H9 (cell line): ENCODE measurements around the gene ASH1L. TPM values are rescaled to one million over a fixed set of nuclear protein-coding genes. Genes with fewer than 3 reads are reported as not detected.
A peak's percentile ranks its signal among the peaks of the same experiment; 100 is the strongest.
"Not testable (repeated sequence)": the region's sequence is repeated elsewhere in the genome, so short reads cannot be mapped to it uniquely, and the experiment has no call there.

Experiments
- DNase-seq: peaks from one replicate; pipeline ENCODE4 v3.0.0-alpha.2; 2017
- H2AFZ ChIP-seq: one replicate; pipeline ENCODE4 v1.6.1; 2013; ENCODE audit warnings: mild to moderate bottlenecking, low read length, control low read depth, moderate library complexity
- H2AK5ac ChIP-seq: 2 replicates; pipeline ENCODE4 v1.6.1; 2013; ENCODE audit warnings: low read length, control low read depth, mixed read lengths; ENCODE audit not compliant: insufficient read length
- H2BK120ac ChIP-seq: one replicate; pipeline ENCODE4 v1.6.1; 2013; ENCODE audit warnings: low read depth, mild to moderate bottlenecking, low read length, control low read depth, inconsistent platforms; ENCODE audit not compliant: poor library complexity, severe bottlenecking
- H2BK12ac ChIP-seq: 2 replicates; pipeline ENCODE4 v1.6.1; 2013; ENCODE audit warnings: low read length, control low read depth, mixed read lengths, low read depth; ENCODE audit not compliant: insufficient read length
- H2BK15ac ChIP-seq: 2 replicates; pipeline ENCODE4 v1.6.1; 2013; ENCODE audit warnings: low read depth, low read length, control low read depth
- H2BK20ac ChIP-seq: one replicate; pipeline ENCODE4 v1.6.1; 2013; ENCODE audit warnings: low read depth, mild to moderate bottlenecking, low read length, control low read depth, inconsistent platforms; ENCODE audit not compliant: poor library complexity, severe bottlenecking
- H2BK5ac ChIP-seq: 2 replicates; pipeline ENCODE4 v1.6.1; 2013; ENCODE audit warnings: low read length, control low read depth, mixed read lengths; ENCODE audit not compliant: insufficient read length
- H3K14ac ChIP-seq: 2 replicates; pipeline ENCODE4 v1.6.1; 2013; ENCODE audit warnings: low read length, control low read depth; ENCODE audit not compliant: insufficient read depth
- H3K18ac ChIP-seq: 2 replicates; pipeline ENCODE4 v1.6.1; 2013; ENCODE audit warnings: low read depth, mild to moderate bottlenecking, mixed read lengths, low read length, control low read depth; ENCODE audit not compliant: insufficient read length
- H3K23ac ChIP-seq: 2 replicates; pipeline ENCODE4 v1.6.1; 2013; ENCODE audit warnings: low read length, control low read depth, mixed read lengths, low read depth; ENCODE audit not compliant: insufficient read length
- H3K23me2 ChIP-seq: 2 replicates; pipeline ENCODE4 v1.6.1; 2013; ENCODE audit warnings: low read depth, mild to moderate bottlenecking, mixed read lengths, low read length, control low read depth; ENCODE audit not compliant: insufficient read length, poor library complexity, severe bottlenecking
- H3K27ac ChIP-seq: 2 replicates; pipeline ENCODE4 v1.5.1; 2013; ENCODE audit warnings: low read length, control low read depth, mixed read lengths, low read depth; ENCODE audit not compliant: insufficient read length
- H3K27me3 ChIP-seq: 2 replicates; pipeline ENCODE4 v1.6.1; 2013; ENCODE audit warnings: low read length, control low read depth, inconsistent platforms; ENCODE audit not compliant: insufficient read depth
- H3K4ac ChIP-seq: 2 replicates; pipeline ENCODE4 v1.6.1; 2013; ENCODE audit warnings: low read depth, mild to moderate bottlenecking, control low read depth, inconsistent platforms, low read length, moderate library complexity
- H3K4me1 ChIP-seq: 2 replicates; pipeline ENCODE4 v1.6.1; 2013; ENCODE audit warnings: low read length, control low read depth, inconsistent platforms; ENCODE audit not compliant: insufficient read depth
- H3K4me2 ChIP-seq: 2 replicates; pipeline ENCODE4 v1.6.1; 2013; ENCODE audit warnings: low read length, control low read depth, mixed read lengths; ENCODE audit not compliant: insufficient read length, insufficient read depth
- H3K56ac ChIP-seq: 2 replicates; pipeline ENCODE4 v1.6.1; 2013; ENCODE audit warnings: low read depth, mild to moderate bottlenecking, mixed read lengths, low read length, control low read depth; ENCODE audit not compliant: insufficient read length
- H3K79me1 ChIP-seq: 2 replicates; pipeline ENCODE4 v1.6.1; 2013; ENCODE audit warnings: low read depth, mild to moderate bottlenecking, moderate library complexity, low read length, control low read depth, inconsistent platforms; ENCODE audit not compliant: insufficient read depth, poor library complexity, severe bottlenecking
- H3K79me2 ChIP-seq: 2 replicates; pipeline ENCODE4 v1.6.1; 2013; ENCODE audit warnings: low read length, control low read depth, inconsistent platforms; ENCODE audit not compliant: insufficient read depth
- H3K9ac ChIP-seq: 2 replicates; pipeline ENCODE4 v1.6.1; 2013; ENCODE audit warnings: low read length, control low read depth, mixed read lengths; ENCODE audit not compliant: insufficient read length; ENCODE audit errors: extremely low read depth
- H3K9me3 ChIP-seq: one replicate; pipeline ENCODE4 v1.6.1; 2013; ENCODE audit warnings: low read depth, low read length, inconsistent platforms; ENCODE audit not compliant: control insufficient read depth
- H3T11ph ChIP-seq: one replicate; pipeline ENCODE4 v1.6.1; 2013; ENCODE audit warnings: mild to moderate bottlenecking, low read length, control low read depth, inconsistent platforms
- H4K20me1 ChIP-seq: one replicate; pipeline ENCODE4 v1.6.1; 2013; ENCODE audit not compliant: control insufficient read depth, insufficient read length, insufficient read depth
- H4K5ac ChIP-seq: 2 replicates; pipeline ENCODE4 v1.6.1; 2013; ENCODE audit warnings: low read depth, mild to moderate bottlenecking, mixed read lengths, low read length, control low read depth; ENCODE audit not compliant: insufficient read length
- H4K8ac ChIP-seq: replicated peaks from 2 replicates; pipeline ENCODE4 v1.6.1; 2013; ENCODE audit warnings: low read length, control low read depth, mixed read lengths, low read depth; ENCODE audit not compliant: insufficient read length
- H4K91ac ChIP-seq: 2 replicates; pipeline ENCODE4 v1.6.1; 2013; ENCODE audit warnings: low read depth, mild to moderate bottlenecking, moderate library complexity, mixed read lengths, low read length, control low read depth; ENCODE audit not compliant: insufficient read length
- H3K27ac Mint-ChIP-seq, 3 experiments: 2 replicates in 2 of 3; 3 replicates in 1 of 3; pipeline ENCODE4 v1.8.0; 2020 to 2021; ENCODE audit warnings: mixed read lengths in 3 of 3, mild to moderate bottlenecking in 1 of 3, moderate library complexity in 1 of 3
- H3K27me3 Mint-ChIP-seq: 2 replicates; pipeline ENCODE4 v1.8.0; 2021; ENCODE audit warnings: low read depth, mild to moderate bottlenecking, moderate library complexity, mixed read lengths
- H3K36me3 Mint-ChIP-seq, 3 experiments: 2 replicates in 2 of 3; 3 replicates in 1 of 3; pipeline ENCODE4 v1.8.0; 2020 to 2021; ENCODE audit warnings: low read depth in 3 of 3, mixed read lengths in 3 of 3; ENCODE audit not compliant: insufficient read depth in 1 of 3
- H3K4me1 Mint-ChIP-seq, 2 experiments: 2 replicates each; pipeline ENCODE4 v1.8.0; 2020; ENCODE audit warnings: mixed read lengths in 2 of 2
- H3K4me3 Mint-ChIP-seq, 2 experiments: 2 replicates in 1 of 2; 3 replicates in 1 of 2; pipeline ENCODE4 v1.8.0; 2020 to 2021; ENCODE audit warnings: mild to moderate bottlenecking in 2 of 2, mixed read lengths in 2 of 2, moderate library complexity in 1 of 2
- H3K9me3 Mint-ChIP-seq, 2 experiments: 2 replicates in 1 of 2; 3 replicates in 1 of 2; pipeline ENCODE4 v1.8.0; 2020; ENCODE audit warnings: mild to moderate bottlenecking in 2 of 2, mixed read lengths in 2 of 2, moderate library complexity in 1 of 2
- whole genome bisulfite sequencing: extraction: QIAGEN DNeasy Blood & Tissue Kit; methylation state at CpG from one replicate; pipeline ENCODE4 v1.1.7; 2013; ENCODE audit warnings: missing lambda C conversion rate, low lambda C conversion rate, mixed read lengths; ENCODE audit not compliant: insufficient read length; ENCODE audit errors: extremely low coverage; 5-methylcytosine and 5-hydroxymethylcytosine counted together
- total RNA-seq: library from RNA; stranded (reverse); gene quantifications from 2 replicates; pipeline ENCODE4 v1.2.1, GENCODE V29; 2021

ASH1L gene
- total RNA-seq, 1 experiment from 2014 or later, result 32.8 TPM

GRCh38 chr1:155433128-155433830 is 129.3 kb downstream of the ASH1L start:
- not testable (repeated sequence) for H3K79me2 ChIP-seq, H3K14ac ChIP-seq, H3K27ac ChIP-seq, H3K9me3 ChIP-seq, H4K8ac ChIP-seq, H3K27me3 ChIP-seq, H3T11ph ChIP-seq, H3K4me1 ChIP-seq, H3K23ac ChIP-seq, H3K18ac ChIP-seq, H2AFZ ChIP-seq, H2BK5ac ChIP-seq, H3K27me3 Mint-ChIP-seq, H3K4me2 ChIP-seq, H3K56ac ChIP-seq, H3K4ac ChIP-seq, DNase-seq, H4K5ac ChIP-seq, H3K79me1 ChIP-seq, H3K23me2 ChIP-seq, H2BK20ac ChIP-seq, H2BK120ac ChIP-seq, H2AK5ac ChIP-seq, H2BK15ac ChIP-seq, H3K9ac ChIP-seq, H4K20me1 ChIP-seq, H3K4me1 Mint-ChIP-seq, H3K4me3 Mint-ChIP-seq, H2BK12ac ChIP-seq, H4K91ac ChIP-seq
- Mint-ChIP-seq H3K36me3 (peaks cover 37 to 44% (median 42%) of the 10 kb centered on the region in 3 experiments), H3K27ac (peak overlapping the region in 2 of 3 experiments; percentile 80 to 86; a peak in 3 of 7 replicates), H3K9me3 (peaks cover 10% of the 10 kb centered on the region in 2 experiments; a peak in 4 of 5 replicates)
- WGBS, result no CpG with 5 or more reads among the region's 23 CpGs
